Activated T-helper 17 cell treated with anti-CD3 and anti-CD28 coated beads, Interleukin-2, amount 50 U/mL, for 72 hours (primary cell): ENCODE results near the gene TRIOBP. TPM values are rescaled to one million over a fixed set of nuclear protein-coding genes. Genes with fewer than 3 reads are reported as not detected.
"Not testable (repeated sequence)": the region's sequence is repeated elsewhere in the genome, so short reads cannot be mapped to it uniquely, and the experiment has no call there.

Experiments
- ATAC-seq: fragments of 150-1000 bp; cut with Tn5 transposase; replicated peaks from 2 replicates; pipeline ENCODE4 v1.10.0; 2021; ENCODE audit warnings: mild to moderate bottlenecking, moderate library complexity
- H3K27ac Mint-ChIP-seq: one replicate; pipeline ENCODE4 v1.8.0; 2022; ENCODE audit warnings: mixed read lengths
- H3K27me3 Mint-ChIP-seq: one replicate; pipeline ENCODE4 v1.8.0; 2022; ENCODE audit warnings: mixed read lengths
- H3K36me3 Mint-ChIP-seq: one replicate; pipeline ENCODE4 v1.8.0; 2022; ENCODE audit warnings: low read depth, mild to moderate bottlenecking, mixed read lengths
- H3K4me1 Mint-ChIP-seq: one replicate; pipeline ENCODE4 v1.8.0; 2022; ENCODE audit warnings: mixed read lengths
- H3K4me3 Mint-ChIP-seq: one replicate; pipeline ENCODE4 v1.8.0; 2022; ENCODE audit warnings: mild to moderate bottlenecking, mixed read lengths
- H3K9me3 Mint-ChIP-seq: one replicate; pipeline ENCODE4 v1.8.0; 2022; ENCODE audit warnings: mixed read lengths
- total RNA-seq, 2 donors: library from RNA; stranded (reverse); gene quantifications; one replicate each; pipeline ENCODE4 v1.2.3, GENCODE V29; 2022

TRIOBP gene
- total RNA-seq, 2 donors from 2014 or later = 28.2 to 36.9 TPM

DNA sequence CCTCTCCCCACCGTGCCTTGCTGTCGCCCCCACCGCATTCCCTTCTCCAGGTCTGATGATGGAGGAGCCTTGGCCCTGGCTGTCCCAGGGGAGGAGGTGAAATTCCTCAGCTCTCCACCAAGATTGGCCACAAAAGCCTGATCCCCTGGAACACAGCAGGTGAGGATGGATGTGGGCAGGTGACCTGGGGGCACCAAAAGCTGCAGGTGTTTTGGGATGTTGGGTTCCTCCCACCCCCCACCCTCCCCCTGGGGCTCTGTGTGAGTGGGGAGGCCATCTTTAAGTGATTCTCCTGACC, 639 bp downstream of the TRIOBP start:
- Mint-ChIP-seq H3K27me3 (no peaks in the 10 kb centered on the region), H3K27ac (no peak overlapping the region), H3K9me3 (no peaks in the 10 kb centered on the region), H3K36me3 (peaks cover 29% of the 10 kb centered on the region), H3K4me3 (peak overlapping the region; percentile 94), H3K4me1 (peaks cover 13% of the 10 kb centered on the region)
- ATAC-seq = no peak

DNA sequence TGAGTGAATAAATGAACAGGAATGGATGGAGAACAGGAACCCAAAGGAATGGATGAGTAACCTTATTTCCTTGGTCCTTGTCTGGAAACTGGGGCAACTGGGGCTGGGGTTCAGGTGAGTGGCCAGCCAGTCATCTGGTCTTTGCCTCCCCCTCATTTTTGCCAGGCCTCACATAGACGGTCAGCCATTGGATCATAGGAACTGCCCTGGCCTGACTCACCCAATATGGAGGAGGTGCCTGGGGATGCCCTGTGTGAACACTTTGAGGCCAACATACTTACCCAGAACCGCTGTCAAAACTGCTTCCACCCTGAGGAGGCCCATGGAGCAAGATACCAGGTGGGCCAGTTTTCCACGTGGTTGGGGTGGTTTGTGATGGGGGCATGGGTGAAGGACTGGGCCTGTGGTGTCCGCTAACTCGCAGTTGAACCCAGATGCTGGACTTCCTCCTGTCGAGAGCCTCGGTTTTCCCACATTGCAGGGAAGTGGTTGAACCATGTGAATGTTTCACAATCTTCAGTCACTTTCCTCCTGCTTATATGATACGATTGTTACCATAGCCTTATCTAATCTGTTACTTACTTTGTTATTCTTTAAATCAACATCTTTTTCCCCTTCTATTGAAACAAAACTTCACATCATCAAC, 4.4 kb downstream of the TRIOBP start:
- H3K4me3 Mint-ChIP-seq = no peak overlapping the region
- peaks cover 24% of the 10 kb centered on the region for H3K36me3 Mint-ChIP-seq
- no peaks in the 10 kb centered on the region for H3K9me3 Mint-ChIP-seq
- H3K27ac Mint-ChIP-seq = no peak overlapping the region
- no peak for ATAC-seq
- no peaks in the 10 kb centered on the region for H3K27me3 Mint-ChIP-seq
- H3K4me1 Mint-ChIP-seq = peaks cover 5% of the 10 kb centered on the region

DNA sequence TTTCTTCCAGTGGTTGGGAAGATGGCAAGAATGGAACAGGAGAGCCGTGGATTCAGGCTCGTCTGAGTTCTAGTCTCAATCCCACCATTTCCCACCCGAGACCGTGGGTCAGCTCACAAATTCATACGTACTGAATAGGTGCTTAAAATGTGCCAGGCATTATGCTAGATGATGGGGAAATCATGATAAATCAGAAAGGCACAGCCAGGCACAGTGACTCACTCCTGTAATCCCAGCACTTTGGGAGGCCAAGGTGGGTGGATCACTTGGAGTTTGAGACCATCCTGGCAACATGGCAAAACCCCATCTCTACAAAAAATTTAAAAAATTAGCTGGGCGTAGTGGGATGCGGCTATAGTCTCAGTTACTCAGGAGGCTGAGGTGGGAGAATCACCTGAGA, 7.1 kb downstream of the TRIOBP start:
- H3K27ac Mint-ChIP-seq = no peak overlapping the region
- ATAC-seq = no peak
- no peaks in the 10 kb centered on the region for H3K27me3 Mint-ChIP-seq
- no peak overlapping the region for H3K4me3 Mint-ChIP-seq
- no peaks in the 10 kb centered on the region for H3K4me1 Mint-ChIP-seq
- no peaks in the 10 kb centered on the region for H3K9me3 Mint-ChIP-seq
- H3K36me3 Mint-ChIP-seq = peaks cover 19% of the 10 kb centered on the region

DNA sequence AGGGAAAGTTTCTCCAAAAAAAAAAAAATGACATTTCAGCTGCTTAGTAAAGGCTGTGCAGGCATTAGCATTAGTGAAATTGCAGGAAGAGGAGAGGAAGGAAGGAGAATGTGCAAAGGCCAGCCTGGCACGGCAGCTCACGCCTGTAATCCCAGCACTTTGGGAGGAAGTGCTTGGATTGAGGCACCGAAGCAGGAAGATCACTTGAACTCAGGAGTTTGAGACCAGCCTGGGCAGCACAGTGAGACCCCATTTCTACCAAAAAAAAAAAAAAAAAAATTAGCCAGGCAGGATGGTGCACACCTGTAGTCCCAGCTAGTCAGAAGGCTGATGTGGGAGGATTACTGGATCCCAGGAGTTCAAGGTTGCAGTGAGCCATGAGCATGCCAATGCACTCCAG, 7.8 kb downstream of the TRIOBP start:
- no peak for ATAC-seq
- Mint-ChIP-seq H3K4me1 (peaks cover under 1% of the 10 kb centered on the region), H3K4me3 (no peak overlapping the region), H3K27me3 (no peaks in the 10 kb centered on the region), H3K9me3 (no peaks in the 10 kb centered on the region), H3K36me3 (peaks cover 19% of the 10 kb centered on the region), H3K27ac (no peak overlapping the region)

DNA sequence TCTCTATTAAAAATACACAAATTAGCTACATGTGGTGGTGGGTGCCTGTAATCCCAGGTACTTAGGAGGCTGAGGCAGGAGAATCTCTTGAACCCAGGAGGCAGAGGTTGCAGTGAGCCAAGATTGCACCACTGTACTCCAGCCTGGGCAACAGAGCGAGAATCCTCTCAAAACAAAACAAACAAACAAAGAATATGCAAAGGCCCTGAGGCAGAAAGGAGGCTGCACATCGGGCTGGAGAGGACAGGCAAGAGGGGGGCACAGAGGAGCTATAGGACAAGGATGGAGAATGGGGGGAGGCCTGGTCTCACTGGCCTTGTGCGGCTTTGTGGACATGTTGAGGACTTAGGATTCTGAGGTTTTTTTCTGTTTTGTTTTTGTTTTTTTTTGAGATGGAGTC, 8.4 kb downstream of the TRIOBP start:
- H3K4me3 Mint-ChIP-seq = no peak overlapping the region
- no peaks in the 10 kb centered on the region for H3K9me3 Mint-ChIP-seq
- peaks cover 5% of the 10 kb centered on the region for H3K4me1 Mint-ChIP-seq
- H3K27ac Mint-ChIP-seq = no peak overlapping the region
- H3K36me3 Mint-ChIP-seq = peaks cover 23% of the 10 kb centered on the region
- ATAC-seq = no peak
- no peaks in the 10 kb centered on the region for H3K27me3 Mint-ChIP-seq

DNA sequence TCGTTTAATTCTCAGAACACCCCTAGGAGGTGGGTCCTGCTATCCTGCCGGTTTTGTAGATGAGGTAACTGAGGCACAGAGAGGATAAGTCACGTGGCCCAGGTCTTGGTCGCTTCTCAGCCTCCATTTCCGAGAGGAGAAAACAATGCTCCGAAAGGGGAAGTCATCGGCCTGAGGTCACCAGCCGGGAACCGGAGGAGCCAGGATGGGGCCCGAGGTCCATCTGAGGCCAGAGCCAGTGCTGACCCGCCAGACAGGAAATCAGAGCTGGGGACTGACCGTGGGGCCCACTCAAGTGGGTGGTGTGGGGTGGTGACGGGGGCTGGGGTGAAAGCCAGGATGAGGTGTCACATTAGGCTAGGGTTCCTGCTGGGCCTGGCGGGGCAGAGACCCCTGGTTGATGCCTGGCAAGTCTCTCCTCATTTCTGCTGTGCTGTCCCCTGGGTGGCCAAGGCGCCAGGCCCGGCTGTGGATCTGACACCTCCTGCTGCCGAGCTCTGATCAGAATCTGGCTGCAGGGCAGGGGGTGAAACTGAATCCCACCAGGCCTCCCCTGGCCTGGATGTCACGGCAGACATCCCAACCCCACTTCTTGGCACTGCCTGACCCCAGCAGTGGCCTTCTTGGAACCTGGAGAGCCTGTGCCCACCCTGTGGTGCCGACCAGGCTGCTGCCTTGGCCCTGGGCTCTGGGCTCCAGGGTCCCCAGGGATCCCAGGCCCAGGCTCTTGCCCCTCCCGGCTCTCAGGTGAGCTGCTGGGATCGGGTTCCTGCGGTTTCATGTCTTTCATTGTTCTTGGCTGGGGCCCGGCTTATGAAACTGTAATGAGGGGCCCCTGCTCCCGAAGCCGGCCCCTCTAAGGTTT, 12.0 kb downstream of the TRIOBP start:
- H3K27me3 Mint-ChIP-seq = no peaks in the 10 kb centered on the region
- no peak overlapping the region for H3K4me3 Mint-ChIP-seq
- no peaks in the 10 kb centered on the region for H3K9me3 Mint-ChIP-seq
- H3K36me3 Mint-ChIP-seq = peaks cover 14% of the 10 kb centered on the region
- H3K4me1 Mint-ChIP-seq = peaks cover 5% of the 10 kb centered on the region
- no peak overlapping the region for H3K27ac Mint-ChIP-seq
- ATAC-seq = no peak

DNA sequence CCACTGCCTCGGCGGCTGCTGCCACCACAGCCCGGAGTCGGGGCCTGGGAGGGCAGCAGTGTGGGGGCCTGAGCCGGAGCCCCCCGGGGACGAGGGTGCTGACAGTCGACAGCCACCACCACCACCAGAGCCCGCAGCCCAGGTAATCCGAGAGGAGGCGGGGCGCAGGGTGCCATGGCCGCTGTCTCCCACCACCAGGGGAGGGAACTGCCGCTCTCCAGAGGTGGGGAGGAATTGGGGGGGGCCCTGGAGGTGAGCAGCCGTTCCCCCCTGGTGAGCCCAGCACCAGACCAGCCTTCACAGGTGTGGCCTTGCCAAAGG, 12.6 kb downstream of the TRIOBP start:
- ATAC-seq = no peak
- peaks cover 8% of the 10 kb centered on the region for H3K36me3 Mint-ChIP-seq
- H3K4me3 Mint-ChIP-seq = no peak overlapping the region
- peaks cover 5% of the 10 kb centered on the region for H3K4me1 Mint-ChIP-seq
- H3K9me3 Mint-ChIP-seq = no peaks in the 10 kb centered on the region
- H3K27ac Mint-ChIP-seq = no peak overlapping the region
- no peaks in the 10 kb centered on the region for H3K27me3 Mint-ChIP-seq

DNA sequence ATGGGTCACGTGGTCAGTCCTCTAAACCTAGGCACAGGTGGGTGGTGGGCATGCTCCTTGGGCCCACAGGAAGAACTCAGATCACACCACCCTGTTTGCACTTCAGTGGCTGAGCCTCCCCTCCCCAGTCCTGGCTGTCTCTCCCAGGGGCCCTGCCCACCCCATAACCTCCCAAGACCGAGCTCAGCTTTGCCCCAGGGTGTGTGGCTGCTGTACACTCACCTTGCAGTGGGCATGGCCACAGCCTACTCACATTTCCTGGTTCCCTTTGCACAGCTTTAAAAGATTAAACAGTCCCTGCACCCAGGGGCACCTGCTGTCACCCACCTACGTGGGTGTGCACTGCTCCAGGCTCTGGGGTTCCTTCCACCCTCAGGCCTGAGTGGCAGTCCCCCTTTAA, 13.8 kb downstream of the TRIOBP start:
- Mint-ChIP-seq H3K27me3 (no peaks in the 10 kb centered on the region), H3K27ac (no peak overlapping the region), H3K36me3 (peaks cover 5% of the 10 kb centered on the region), H3K4me3 (no peak overlapping the region), H3K9me3 (no peaks in the 10 kb centered on the region), H3K4me1 (peaks cover 5% of the 10 kb centered on the region)
- ATAC-seq = no peak

DNA sequence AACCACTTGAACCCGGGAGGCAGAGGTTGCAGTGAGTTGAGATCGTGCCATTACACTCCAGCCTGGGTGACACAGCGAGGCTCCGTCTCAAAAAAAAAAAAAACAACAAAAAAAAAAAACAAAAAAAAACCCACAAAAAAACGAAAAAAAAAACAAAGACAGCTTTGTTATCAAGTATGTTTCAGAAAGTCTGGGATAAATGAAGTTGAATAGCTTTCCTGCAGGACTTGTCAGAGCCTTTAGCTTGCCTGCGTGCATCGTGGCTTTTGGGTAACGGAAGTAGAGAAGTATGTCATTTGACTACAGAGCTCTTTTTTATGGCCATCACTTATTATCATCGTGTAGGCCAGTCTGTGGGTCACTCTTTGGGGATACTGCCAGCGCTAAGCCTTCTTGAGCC, 14.6 kb downstream of the TRIOBP start:
- Mint-ChIP-seq H3K4me1 (peaks cover 5% of the 10 kb centered on the region), H3K9me3 (no peaks in the 10 kb centered on the region), H3K4me3 (no peak overlapping the region), H3K36me3 (peaks cover 5% of the 10 kb centered on the region), H3K27me3 (no peaks in the 10 kb centered on the region), H3K27ac (no peak overlapping the region)
- no peak for ATAC-seq

DNA sequence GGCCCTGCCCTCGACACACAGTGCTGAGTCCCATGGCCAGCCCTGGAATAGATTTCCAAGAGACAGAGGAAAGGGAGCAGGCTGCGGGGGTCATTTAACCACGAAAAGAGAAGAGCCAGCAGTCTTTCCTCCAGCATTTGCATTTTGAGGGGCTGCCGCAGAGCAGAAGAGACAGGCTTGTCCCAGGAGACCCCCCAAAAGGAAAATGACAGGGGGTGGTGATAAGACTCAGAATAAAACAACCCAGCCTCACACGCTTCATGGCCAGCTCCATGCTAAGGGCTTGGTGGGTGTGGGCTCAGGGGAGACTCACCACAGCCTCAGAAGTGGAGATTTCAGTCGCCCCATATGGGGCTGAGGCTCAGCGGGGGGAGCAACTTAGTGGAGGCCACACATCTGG, 16.9 kb downstream of the TRIOBP start:
- no peak for ATAC-seq
- H3K4me3 Mint-ChIP-seq = no peak overlapping the region
- H3K9me3 Mint-ChIP-seq = no peaks in the 10 kb centered on the region
- H3K36me3 Mint-ChIP-seq = peaks cover 5% of the 10 kb centered on the region
- H3K27me3 Mint-ChIP-seq = no peaks in the 10 kb centered on the region
- no peak overlapping the region for H3K27ac Mint-ChIP-seq
- H3K4me1 Mint-ChIP-seq = peaks cover 5% of the 10 kb centered on the region

DNA sequence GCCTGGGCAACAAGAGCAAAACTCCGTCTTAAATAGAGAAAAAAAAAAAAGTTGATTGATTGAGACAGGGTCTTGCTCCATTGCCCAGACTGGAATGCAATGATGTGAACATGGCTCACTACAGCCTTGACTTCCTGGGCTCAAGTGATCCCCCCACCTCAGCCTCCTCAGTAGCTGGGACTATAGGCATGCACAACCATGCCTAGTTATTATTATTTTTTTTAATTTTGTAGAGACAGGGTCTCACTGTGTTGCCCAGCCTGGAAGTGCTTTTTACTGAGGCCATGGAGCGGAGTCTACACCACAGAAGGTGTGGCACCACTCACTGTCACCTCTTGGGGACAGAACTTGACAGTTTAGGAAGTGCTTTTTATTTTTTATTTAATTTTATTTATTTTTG, 17.8 kb downstream of the TRIOBP start:
- H3K27me3 Mint-ChIP-seq = no peaks in the 10 kb centered on the region
- H3K4me3 Mint-ChIP-seq = no peak overlapping the region
- no peak overlapping the region for H3K27ac Mint-ChIP-seq
- no peaks in the 10 kb centered on the region for H3K9me3 Mint-ChIP-seq
- no peak for ATAC-seq
- peaks cover 5% of the 10 kb centered on the region for H3K36me3 Mint-ChIP-seq
- H3K4me1 Mint-ChIP-seq = peaks cover 4% of the 10 kb centered on the region

DNA sequence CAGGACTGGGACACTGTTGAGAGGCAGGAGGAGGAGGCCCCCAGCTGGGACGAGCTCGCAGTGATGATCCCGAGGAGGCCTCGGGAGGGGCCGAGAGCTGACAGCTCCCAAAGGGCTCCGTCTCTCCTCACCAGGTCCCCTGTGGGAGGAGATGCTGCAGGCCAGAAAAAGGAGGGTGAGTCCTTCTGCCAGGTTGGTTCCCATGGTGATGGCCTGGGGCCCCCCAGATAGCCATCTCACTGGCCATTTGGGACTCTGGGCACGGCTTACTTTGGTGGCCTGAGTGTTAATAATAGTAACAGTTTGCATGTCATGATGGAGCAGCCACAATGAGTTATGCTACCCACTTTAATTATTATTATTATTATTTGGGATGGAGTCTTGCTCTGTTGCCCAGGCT, 18.9 kb downstream of the TRIOBP start:
- ATAC-seq = no peak
- H3K27ac Mint-ChIP-seq = no peak overlapping the region
- no peaks in the 10 kb centered on the region for H3K4me1 Mint-ChIP-seq
- H3K9me3 Mint-ChIP-seq = no peaks in the 10 kb centered on the region
- no peaks in the 10 kb centered on the region for H3K27me3 Mint-ChIP-seq
- no peaks in the 10 kb centered on the region for H3K36me3 Mint-ChIP-seq
- H3K4me3 Mint-ChIP-seq = no peak overlapping the region

DNA sequence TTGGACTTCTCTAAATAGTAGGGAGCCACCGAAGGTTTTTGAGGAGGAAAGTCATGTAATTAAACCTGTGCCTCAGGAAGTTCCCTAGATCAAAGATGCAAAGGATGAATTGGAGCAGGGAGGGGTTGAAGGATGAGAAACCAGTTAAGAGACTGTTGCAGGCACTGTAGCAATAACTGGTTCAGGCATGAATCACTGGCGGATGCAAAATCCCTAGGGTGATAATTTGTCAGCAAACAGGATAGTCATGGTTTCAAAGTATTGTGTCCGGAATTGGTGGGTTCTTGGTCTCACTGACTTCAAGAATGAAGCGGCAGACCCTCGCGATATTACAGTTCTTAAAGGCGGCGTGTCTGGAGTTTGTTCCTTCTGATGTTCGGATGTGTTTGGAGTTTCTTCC, 19.9 kb downstream of the TRIOBP start:
- Mint-ChIP-seq H3K27me3 (no peaks in the 10 kb centered on the region), H3K4me1 (no peaks in the 10 kb centered on the region), H3K4me3 (no peak overlapping the region), H3K9me3 (no peaks in the 10 kb centered on the region), H3K27ac (no peak overlapping the region), H3K36me3 (no peaks in the 10 kb centered on the region)
- ATAC-seq = no peak

DNA sequence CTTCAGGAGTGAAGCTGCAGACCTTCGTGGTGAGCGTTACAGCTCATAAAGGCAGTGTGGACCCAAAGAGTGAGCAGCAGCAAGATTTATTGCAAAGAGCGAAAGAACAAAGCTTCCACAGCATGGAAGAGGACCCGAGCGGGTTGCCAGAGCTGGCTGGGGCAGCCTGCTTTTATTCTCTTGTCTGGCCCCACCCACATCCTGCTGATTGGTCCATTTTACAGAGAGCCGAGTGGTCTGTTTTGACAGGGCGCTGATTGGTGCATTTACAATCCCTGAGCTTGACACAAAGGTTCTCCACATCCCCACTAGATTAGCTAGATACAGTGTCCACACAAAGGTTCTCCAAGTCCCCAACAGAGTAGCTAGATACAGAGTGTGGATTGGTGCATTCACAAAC, 20.4 kb downstream of the TRIOBP start:
- not testable (repeated sequence) for ATAC-seq, H3K4me3 Mint-ChIP-seq, H3K9me3 Mint-ChIP-seq, H3K36me3 Mint-ChIP-seq, H3K27ac Mint-ChIP-seq, H3K27me3 Mint-ChIP-seq, H3K4me1 Mint-ChIP-seq

DNA sequence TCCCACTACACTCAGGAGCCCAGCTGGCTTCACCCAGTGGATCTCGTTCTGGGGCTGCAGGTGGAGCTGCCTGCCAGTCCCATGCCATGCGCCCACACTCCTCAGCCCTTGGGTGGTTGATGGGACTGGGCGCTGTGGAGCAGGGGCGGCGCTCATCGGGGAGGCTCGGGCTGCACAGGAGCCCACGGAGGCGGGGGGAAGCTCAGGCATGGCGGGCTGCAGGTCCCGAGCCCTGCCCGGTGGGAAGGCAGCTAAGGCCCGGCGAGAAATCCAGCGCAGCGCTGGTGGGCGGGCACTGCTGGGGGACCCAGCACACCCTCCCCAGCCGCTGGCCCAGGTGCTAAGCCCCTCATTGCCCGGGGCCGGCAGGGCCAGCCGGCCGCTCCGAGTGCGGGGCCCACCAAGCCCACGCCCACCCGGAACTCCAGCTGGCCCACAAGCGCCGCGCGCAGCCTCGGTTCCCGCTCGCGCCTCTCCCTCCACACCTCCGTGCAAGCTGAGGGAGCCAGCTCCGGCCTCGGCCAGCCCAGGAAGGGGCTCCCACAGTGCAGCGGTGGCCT, 21.0 kb downstream of the TRIOBP start:
- not testable (repeated sequence) for H3K27ac Mint-ChIP-seq, H3K27me3 Mint-ChIP-seq, H3K4me1 Mint-ChIP-seq, H3K36me3 Mint-ChIP-seq, H3K4me3 Mint-ChIP-seq, ATAC-seq, H3K9me3 Mint-ChIP-seq
